SK-N-SH treated with all-trans-retinoic acid at 6 μM for 48 hours (cell line): ENCODE measurements around the gene SCN1B.

Experiments used
- ATAC-seq: fragments of 200-7000 bp; cut with Tn5 transposase; 3 replicates; pipeline ENCODE4 v1.9.1; 2020; ENCODE audit warnings: mild to moderate bottlenecking, moderate library complexity
- ARNTL ChIP-seq: fragments of 450-650 bp; formaldehyde crosslinking; IDR thresholded peaks from 2 replicates; pipeline ENCODE4 v1.5.0; 2020; ENCODE audit warnings: low read depth, mild to moderate bottlenecking, moderate library complexity, borderline replicate concordance
- BACH2 ChIP-seq: fragments of 250-450 bp; sonication (Bioruptor Pico); IDR thresholded peaks from 2 replicates; pipeline ENCODE4 v1.9.0; 2021; ENCODE audit warnings: mild to moderate bottlenecking, borderline replicate concordance
- CSDC2 ChIP-seq: fragments of 250-450 bp; sonication (Bioruptor Pico); IDR thresholded peaks from 2 replicates; pipeline ENCODE4 v1.5.0; 2020; ENCODE audit warnings: mild to moderate bottlenecking, moderate library complexity
- ESRRG ChIP-seq: fragments of 250-450 bp; sonication (Bioruptor Pico); IDR thresholded peaks from 2 replicates; pipeline ENCODE4 v1.6.1; 2021; ENCODE audit warnings: mild to moderate bottlenecking
- GLIS3 ChIP-seq: fragments of 250-450 bp; sonication (Bioruptor Pico); IDR thresholded peaks from 2 replicates; pipeline ENCODE4 v1.5.0; 2020; ENCODE audit warnings: mild to moderate bottlenecking, moderate library complexity
- ISL1 ChIP-seq: fragments of 250-450 bp; sonication (Bioruptor Pico); IDR thresholded peaks from 2 replicates; pipeline ENCODE4 v2.1.2; 2022; ENCODE audit warnings: mild to moderate bottlenecking, moderate library complexity
- OSR1 ChIP-seq: fragments of 250-450 bp; sonication (Bioruptor Pico); IDR thresholded peaks from 2 replicates; pipeline ENCODE4 v1.8.0; 2022; ENCODE audit warnings: moderate library complexity, mild to moderate bottlenecking, inconsistent platforms
- PPARA ChIP-seq: fragments of 250-450 bp; sonication (Bioruptor Pico); IDR thresholded peaks from 2 replicates; pipeline ENCODE4 v1.5.0; 2020; ENCODE audit warnings: mild to moderate bottlenecking, borderline replicate concordance
- RARB ChIP-seq: fragments of 250-450 bp; sonication (Bioruptor Pico); IDR thresholded peaks from 2 replicates; pipeline ENCODE4 v1.8.0; 2021; ENCODE audit warnings: mild to moderate bottlenecking, moderate library complexity
- SNAI2 ChIP-seq: fragments of 250-450 bp; sonication (Bioruptor Pico); IDR thresholded peaks from 2 replicates; pipeline ENCODE4 v1.5.0; 2020; ENCODE audit warnings: mild to moderate bottlenecking, moderate library complexity
- TCF4 ChIP-seq: fragments of 250-450 bp; sonication (Bioruptor Pico); IDR thresholded peaks from 2 replicates; pipeline ENCODE4 v1.8.0; 2021; ENCODE audit warnings: mild to moderate bottlenecking, moderate library complexity, borderline replicate concordance
- TOX ChIP-seq: fragments of 250-450 bp; sonication (Bioruptor Pico); IDR thresholded peaks from 2 replicates; pipeline ENCODE4 v1.8.0; 2021; ENCODE audit warnings: mild to moderate bottlenecking, moderate library complexity, borderline replicate concordance
- ZC3H10 ChIP-seq: fragments of 250-450 bp; sonication (Bioruptor Pico); IDR thresholded peaks from 2 replicates; pipeline ENCODE4 v1.5.1; 2021; ENCODE audit warnings: mild to moderate bottlenecking, moderate library complexity
- ZFP3 ChIP-seq: fragments of 250-450 bp; sonication (Bioruptor Pico); IDR thresholded peaks from 2 replicates; pipeline ENCODE4 v1.5.0; 2020; ENCODE audit warnings: mild to moderate bottlenecking, moderate library complexity
- ZFP30 ChIP-seq: fragments of 450-650 bp; formaldehyde crosslinking; IDR thresholded peaks from 2 replicates; pipeline ENCODE4 v1.5.0; 2022; ENCODE audit warnings: mild to moderate bottlenecking, moderate library complexity
- ZNF565 ChIP-seq: fragments of 450-650 bp; formaldehyde crosslinking; conservative IDR thresholded peaks from 2 replicates; pipeline ENCODE4 v1.5.0; 2020; ENCODE audit warnings: low read depth, mild to moderate bottlenecking, moderate library complexity
- ZNF70 ChIP-seq: fragments of 450-650 bp; formaldehyde crosslinking; IDR thresholded peaks from 2 replicates; pipeline ENCODE4 v1.5.0; 2020; ENCODE audit warnings: mild to moderate bottlenecking, moderate library complexity
- ZNF8 ChIP-seq: fragments of 450-650 bp; formaldehyde crosslinking; IDR thresholded peaks from 2 replicates; pipeline ENCODE4 v1.5.0; 2020; ENCODE audit warnings: mild to moderate bottlenecking, moderate library complexity
- TF ChIP-seq, protein P1 (sequence below): fragments of 250-450 bp; sonication (Bioruptor Pico); IDR thresholded peaks from 2 replicates; pipeline ENCODE4 v1.5.1; 2020; ENCODE audit warnings: low read depth, mild to moderate bottlenecking, moderate library complexity
- TF ChIP-seq, protein P2 (sequence below): fragments of 250-450 bp; sonication (Bioruptor Pico); IDR thresholded peaks from 2 replicates; pipeline ENCODE4 v1.8.0; 2021; ENCODE audit warnings: low read depth, mild to moderate bottlenecking, moderate library complexity, borderline replicate concordance
- TF ChIP-seq, protein P3 (sequence below): fragments of 250-450 bp; sonication (Bioruptor Pico); IDR thresholded peaks from 2 replicates; pipeline ENCODE4 v1.8.0; 2020; ENCODE audit warnings: mild to moderate bottlenecking, moderate library complexity, borderline replicate concordance
- TF ChIP-seq, protein P4 (sequence below): fragments of 250-450 bp; sonication (Bioruptor Pico); IDR thresholded peaks from 2 replicates; pipeline ENCODE4 v1.5.1; 2021; ENCODE audit warnings: mild to moderate bottlenecking, moderate library complexity
- TF ChIP-seq, protein P5 (sequence below): fragments of 250-450 bp; sonication (Bioruptor Pico); IDR thresholded peaks from 2 replicates; pipeline ENCODE4 v1.5.0; 2020; ENCODE audit warnings: mild to moderate bottlenecking, moderate library complexity

Gene SCN1B

DNA sequence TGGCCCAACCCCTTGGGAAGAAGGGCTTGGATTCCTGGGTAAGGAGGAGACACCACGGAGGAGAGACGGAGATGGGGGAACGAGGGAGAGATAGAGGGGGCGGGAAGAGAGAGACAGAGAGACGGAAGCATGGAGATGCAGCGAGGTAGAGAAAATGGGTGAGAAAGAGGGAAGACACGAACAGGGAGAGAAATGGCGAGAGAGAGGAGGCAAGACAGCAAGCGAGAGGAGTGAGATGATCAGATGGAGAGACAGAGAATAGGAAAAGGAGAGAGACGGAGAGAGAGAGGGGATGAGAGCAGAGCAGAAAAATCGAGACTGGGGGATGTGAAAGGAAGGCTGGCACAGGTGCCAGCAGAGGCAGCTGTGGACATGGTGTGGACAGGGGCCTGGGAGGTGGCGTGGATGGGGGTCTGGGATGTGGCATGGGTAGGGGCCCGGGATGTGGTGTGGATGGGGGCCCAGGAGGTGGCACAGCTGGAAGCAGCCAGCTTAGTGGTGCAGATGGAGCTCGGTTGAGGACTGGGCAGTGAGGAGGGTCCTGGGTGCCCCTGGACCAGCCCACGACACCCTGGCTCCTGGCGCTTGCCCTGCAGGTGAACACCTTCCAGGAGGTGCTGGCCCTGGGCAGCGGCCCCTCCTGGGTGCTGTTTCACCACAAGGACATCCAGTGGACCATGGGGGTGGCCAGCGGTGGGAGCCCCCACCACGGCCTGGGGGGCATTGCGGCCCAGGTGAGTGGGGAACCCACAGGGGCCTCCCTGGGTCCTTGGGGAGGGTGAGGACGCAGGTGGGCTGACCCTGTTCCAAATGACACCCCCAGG lies 45.1 kb downstream of the SCN1B start:
- ATAC-seq: no peak
- TF ChIP-seq, protein P1, sequence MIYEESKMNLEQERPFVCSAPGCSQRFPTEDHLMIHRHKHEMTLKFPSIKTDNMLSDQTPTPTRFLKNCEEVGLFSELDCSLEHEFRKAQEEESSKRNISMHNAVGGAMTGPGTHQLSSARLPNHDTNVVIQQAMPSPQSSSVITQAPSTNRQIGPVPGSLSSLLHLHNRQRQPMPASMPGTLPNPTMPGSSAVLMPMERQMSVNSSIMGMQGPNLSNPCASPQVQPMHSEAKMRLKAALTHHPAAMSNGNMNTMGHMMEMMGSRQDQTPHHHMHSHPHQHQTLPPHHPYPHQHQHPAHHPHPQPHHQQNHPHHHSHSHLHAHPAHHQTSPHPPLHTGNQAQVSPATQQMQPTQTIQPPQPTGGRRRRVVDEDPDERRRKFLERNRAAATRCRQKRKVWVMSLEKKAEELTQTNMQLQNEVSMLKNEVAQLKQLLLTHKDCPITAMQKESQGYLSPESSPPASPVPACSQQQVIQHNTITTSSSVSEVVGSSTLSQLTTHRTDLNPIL: no peak
- TF ChIP-seq ZFP30 (CRISPR knock-in tag) (no peak), ZFP3 (CRISPR knock-in tag) (no peak), RARB (CRISPR knock-in tag) (no peak), ESRRG (CRISPR knock-in tag) (no peak), TCF4 (CRISPR knock-in tag) (no peak), ZNF565 (no peak), OSR1 (CRISPR knock-in tag) (no peak), SNAI2 (CRISPR knock-in tag) (no peak), ZNF8 (no peak), BACH2 (CRISPR knock-in tag) (no peak), ARNTL (CRISPR knock-in tag) (no peak), TOX (CRISPR knock-in tag) (no peak), ZNF70 (CRISPR knock-in tag) (no peak), CSDC2 (CRISPR knock-in tag) (no peak), ISL1 (CRISPR knock-in tag) (no peak)
- TF ChIP-seq, protein P2, sequence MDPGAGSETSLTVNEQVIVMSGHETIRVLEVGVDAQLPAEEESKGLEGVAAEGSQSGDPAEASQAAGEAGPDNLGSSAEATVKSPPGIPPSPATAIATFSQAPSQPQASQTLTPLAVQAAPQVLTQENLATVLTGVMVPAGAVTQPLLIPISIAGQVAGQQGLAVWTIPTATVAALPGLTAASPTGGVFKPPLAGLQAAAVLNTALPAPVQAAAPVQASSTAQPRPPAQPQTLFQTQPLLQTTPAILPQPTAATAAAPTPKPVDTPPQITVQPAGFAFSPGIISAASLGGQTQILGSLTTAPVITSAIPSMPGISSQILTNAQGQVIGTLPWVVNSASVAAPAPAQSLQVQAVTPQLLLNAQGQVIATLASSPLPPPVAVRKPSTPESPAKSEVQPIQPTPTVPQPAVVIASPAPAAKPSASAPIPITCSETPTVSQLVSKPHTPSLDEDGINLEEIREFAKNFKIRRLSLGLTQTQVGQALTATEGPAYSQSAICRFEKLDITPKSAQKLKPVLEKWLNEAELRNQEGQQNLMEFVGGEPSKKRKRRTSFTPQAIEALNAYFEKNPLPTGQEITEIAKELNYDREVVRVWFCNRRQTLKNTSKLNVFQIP (CRISPR knock-in tag): no peak
- TF ChIP-seq, protein P3, sequence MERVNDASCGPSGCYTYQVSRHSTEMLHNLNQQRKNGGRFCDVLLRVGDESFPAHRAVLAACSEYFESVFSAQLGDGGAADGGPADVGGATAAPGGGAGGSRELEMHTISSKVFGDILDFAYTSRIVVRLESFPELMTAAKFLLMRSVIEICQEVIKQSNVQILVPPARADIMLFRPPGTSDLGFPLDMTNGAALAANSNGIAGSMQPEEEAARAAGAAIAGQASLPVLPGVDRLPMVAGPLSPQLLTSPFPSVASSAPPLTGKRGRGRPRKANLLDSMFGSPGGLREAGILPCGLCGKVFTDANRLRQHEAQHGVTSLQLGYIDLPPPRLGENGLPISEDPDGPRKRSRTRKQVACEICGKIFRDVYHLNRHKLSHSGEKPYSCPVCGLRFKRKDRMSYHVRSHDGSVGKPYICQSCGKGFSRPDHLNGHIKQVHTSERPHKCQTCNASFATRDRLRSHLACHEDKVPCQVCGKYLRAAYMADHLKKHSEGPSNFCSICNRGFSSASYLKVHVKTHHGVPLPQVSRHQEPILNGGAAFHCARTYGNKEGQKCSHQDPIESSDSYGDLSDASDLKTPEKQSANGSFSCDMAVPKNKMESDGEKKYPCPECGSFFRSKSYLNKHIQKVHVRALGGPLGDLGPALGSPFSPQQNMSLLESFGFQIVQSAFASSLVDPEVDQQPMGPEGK (CRISPR knock-in tag): no peak
- TF ChIP-seq, protein P4, sequence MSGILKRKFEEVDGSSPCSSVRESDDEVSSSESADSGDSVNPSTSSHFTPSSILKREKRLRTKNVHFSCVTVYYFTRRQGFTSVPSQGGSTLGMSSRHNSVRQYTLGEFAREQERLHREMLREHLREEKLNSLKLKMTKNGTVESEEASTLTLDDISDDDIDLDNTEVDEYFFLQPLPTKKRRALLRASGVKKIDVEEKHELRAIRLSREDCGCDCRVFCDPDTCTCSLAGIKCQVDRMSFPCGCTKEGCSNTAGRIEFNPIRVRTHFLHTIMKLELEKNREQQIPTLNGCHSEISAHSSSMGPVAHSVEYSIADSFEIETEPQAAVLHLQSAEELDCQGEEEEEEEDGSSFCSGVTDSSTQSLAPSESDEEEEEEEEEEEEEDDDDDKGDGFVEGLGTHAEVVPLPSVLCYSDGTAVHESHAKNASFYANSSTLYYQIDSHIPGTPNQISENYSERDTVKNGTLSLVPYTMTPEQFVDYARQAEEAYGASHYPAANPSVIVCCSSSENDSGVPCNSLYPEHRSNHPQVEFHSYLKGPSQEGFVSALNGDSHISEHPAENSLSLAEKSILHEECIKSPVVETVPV: no peak

DNA sequence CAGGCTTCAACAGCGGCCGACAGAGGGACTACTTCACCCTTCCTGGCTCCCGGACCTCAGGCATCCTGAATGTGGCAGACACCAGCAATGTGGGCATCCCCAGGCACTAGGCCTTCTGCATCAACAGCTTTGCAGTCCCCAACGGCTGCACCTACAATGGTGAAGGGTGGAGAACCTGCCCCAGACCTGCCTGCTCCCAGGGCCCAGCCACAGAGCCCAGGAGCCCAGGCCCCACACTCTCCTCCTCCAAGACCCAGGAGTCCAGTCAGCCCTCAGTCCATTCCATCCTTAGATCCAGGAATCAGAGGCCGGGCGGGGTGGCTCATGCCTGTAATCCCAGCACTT lies 45.7 kb downstream of the SCN1B start:
- TF ChIP-seq PPARA (CRISPR knock-in tag) (no peak), ARNTL (CRISPR knock-in tag) (no peak), ZNF8 (no peak), BACH2 (CRISPR knock-in tag) (no peak), GLIS3 (CRISPR knock-in tag) (no peak), OSR1 (CRISPR knock-in tag) (no peak), SNAI2 (CRISPR knock-in tag) (no peak), TOX (CRISPR knock-in tag) (no peak), ZNF565 (no peak), ZFP30 (CRISPR knock-in tag) (no peak), ZC3H10 (CRISPR knock-in tag) (no peak), ZFP3 (CRISPR knock-in tag) (no peak), CSDC2 (CRISPR knock-in tag) (no peak), TCF4 (CRISPR knock-in tag) (no peak)
- TF ChIP-seq, protein P4: no peak
- TF ChIP-seq, protein P2 (CRISPR knock-in tag): no peak
- TF ChIP-seq, protein P3 (CRISPR knock-in tag): no peak
- TF ChIP-seq, protein P5, sequence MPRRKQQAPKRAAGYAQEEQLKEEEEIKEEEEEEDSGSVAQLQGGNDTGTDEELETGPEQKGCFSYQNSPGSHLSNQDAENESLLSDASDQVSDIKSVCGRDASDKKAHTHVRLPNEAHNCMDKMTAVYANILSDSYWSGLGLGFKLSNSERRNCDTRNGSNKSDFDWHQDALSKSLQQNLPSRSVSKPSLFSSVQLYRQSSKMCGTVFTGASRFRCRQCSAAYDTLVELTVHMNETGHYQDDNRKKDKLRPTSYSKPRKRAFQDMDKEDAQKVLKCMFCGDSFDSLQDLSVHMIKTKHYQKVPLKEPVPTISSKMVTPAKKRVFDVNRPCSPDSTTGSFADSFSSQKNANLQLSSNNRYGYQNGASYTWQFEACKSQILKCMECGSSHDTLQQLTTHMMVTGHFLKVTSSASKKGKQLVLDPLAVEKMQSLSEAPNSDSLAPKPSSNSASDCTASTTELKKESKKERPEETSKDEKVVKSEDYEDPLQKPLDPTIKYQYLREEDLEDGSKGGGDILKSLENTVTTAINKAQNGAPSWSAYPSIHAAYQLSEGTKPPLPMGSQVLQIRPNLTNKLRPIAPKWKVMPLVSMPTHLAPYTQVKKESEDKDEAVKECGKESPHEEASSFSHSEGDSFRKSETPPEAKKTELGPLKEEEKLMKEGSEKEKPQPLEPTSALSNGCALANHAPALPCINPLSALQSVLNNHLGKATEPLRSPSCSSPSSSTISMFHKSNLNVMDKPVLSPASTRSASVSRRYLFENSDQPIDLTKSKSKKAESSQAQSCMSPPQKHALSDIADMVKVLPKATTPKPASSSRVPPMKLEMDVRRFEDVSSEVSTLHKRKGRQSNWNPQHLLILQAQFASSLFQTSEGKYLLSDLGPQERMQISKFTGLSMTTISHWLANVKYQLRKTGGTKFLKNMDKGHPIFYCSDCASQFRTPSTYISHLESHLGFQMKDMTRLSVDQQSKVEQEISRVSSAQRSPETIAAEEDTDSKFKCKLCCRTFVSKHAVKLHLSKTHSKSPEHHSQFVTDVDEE (CRISPR knock-in tag): no peak
- ATAC-seq: no peak
